ENCODE data around the gene OR4K1. TPM values are rescaled to one million over a fixed set of nuclear protein-coding genes. Genes with fewer than 3 reads are reported as not detected.

Gene OR4K1
- not detected in 2 replicates for total RNA-seq (2014; rRNA removed; shearing (Covaris generic); ENCODE audit: low replicate concordance)

DNA sequence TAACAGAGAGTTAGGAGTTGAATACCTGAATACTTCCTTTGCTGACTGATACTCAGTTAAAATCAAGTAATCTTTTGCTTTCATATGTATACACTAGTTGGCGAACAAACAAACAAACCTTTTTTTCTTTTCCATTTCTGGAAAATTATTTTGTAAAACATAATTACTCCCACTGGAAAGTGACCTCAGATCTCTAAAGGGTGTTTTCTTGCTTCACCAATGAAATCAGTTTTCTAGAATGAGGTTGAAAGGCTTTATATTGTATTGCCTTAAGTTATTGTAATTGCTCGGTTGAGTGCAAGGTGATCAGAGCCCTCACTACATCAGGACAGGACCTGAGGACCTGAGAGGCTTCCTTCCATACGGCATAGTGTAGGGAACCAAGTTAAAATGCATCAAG is at the start of gene OR4K1:
OR4K1 (plus strand) TSS at position 301 of the 400 bp plus-strand sequence. CDS start 4,750 bp downstream, outside the sequence.
- no peaks in the 10 kb centered on the region for H3K9me2 ChIP-seq (replicated peaks; ENCODE audit: insufficient read depth, low read length)
- peaks cover 59% of the 10 kb centered on the region for H3K9me3 ChIP-seq (ENCODE audit: low read length)
- H3K36me3 ChIP-seq (ENCODE audit: insufficient read depth, low read length): no peaks in the 10 kb centered on the region
- no peaks in the 10 kb centered on the region for H3K27me3 ChIP-seq (ENCODE audit: low read length)
- no peak within 1 kb of the TSS for H2AFZ ChIP-seq (ENCODE audit: low read length)
- H3K27ac ChIP-seq (ENCODE audit: low read length): no peak within 1 kb of the TSS
- no peaks in the 10 kb centered on the region for H4K20me1 ChIP-seq (ENCODE audit: insufficient read depth, low read depth, low read length)
- no peak within 1 kb of the TSS for H3K9ac ChIP-seq (ENCODE audit: low read length)
- H3K4me3 ChIP-seq (ENCODE audit: low read length): no peak within 1 kb of the TSS
- H3K79me2 ChIP-seq (ENCODE audit: low read length): no peaks in the 10 kb centered on the region
- no peaks in the 10 kb centered on the region for H3K4me1 ChIP-seq (ENCODE audit: low read length)
- no peak within 1 kb of the TSS for H3K4me2 ChIP-seq (ENCODE audit: low read depth, low read length, poor library complexity, severe bottlenecking)
- no peak for DNase-seq

- H3K9me3 ChIP-seq (ENCODE audit: low read length): peaks cover 77% of the 10 kb centered on the region
- no peaks in the 10 kb centered on the region for H3K4me1 ChIP-seq (ENCODE audit: low read length)
- no peak overlapping the region for H3K4me2 ChIP-seq (ENCODE audit: low read depth, low read length, poor library complexity, severe bottlenecking)
- H3K27me3 ChIP-seq (ENCODE audit: low read length): no peaks in the 10 kb centered on the region
- no peak for DNase-seq
- H3K27ac ChIP-seq (ENCODE audit: low read length): no peak overlapping the region
- no peak overlapping the region for H3K4me3 ChIP-seq (ENCODE audit: low read length)
- no peaks in the 10 kb centered on the region for H4K20me1 ChIP-seq (ENCODE audit: insufficient read depth, low read depth, low read length)
- H2AFZ ChIP-seq (ENCODE audit: low read length): no peak overlapping the region
- no peaks in the 10 kb centered on the region for H3K36me3 ChIP-seq (ENCODE audit: insufficient read depth, low read length)
- no peaks in the 10 kb centered on the region for H3K9me2 ChIP-seq (replicated peaks; ENCODE audit: insufficient read depth, low read length)
- H3K9ac ChIP-seq (ENCODE audit: low read length): no peak overlapping the region
- no peaks in the 10 kb centered on the region for H3K79me2 ChIP-seq (ENCODE audit: low read length)
Measured at GRCh38 chr14:19895282-19895681, 35.4 kb upstream of the OR4K1 start.

DNA sequence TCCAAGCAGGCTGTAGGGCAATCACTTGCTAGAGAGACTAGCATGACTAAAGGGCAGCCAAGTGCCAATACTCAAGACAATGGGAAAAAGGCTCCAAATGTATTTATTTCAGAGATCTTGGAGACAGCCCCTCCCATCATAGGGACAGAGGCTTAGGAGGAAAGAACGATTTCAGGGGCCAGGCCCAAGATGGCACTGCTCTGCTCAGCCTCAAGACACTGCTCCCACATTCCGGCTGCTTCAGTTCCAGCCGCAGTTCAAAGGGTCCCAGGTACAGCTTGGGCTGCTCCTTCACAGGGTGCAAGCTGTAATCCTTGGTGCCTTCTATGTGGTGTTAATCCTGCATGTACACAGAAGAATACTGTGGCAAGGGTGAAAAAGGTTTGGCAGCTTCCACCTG is 29.7 kb upstream of the OR4K1 start:
- Histone ChIP-seq H2AFZ (ENCODE audit: low read length) (no peak overlapping the region), H3K27ac (ENCODE audit: low read length) (no peak overlapping the region)
- no peak for DNase-seq

DNA sequence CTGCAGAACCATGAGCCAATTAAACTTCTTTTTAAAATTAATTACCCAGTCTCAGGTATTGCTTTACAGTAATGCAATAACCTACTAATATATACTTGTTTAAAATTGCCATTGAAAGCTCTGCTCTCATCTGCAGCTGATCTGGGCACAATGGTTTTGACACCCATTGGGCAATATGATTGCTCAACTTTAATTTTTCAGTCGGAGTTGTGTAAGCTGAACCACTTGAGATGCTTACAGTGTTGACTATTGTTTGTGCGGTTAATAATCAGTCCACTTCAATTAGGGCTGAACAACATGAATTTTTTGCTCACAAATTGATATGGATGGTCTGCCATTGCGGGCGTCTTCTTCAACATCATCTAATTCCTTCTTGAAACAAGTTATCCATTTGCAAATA is 28.3 kb upstream of the OR4K1 start:
- Histone ChIP-seq H3K4me1 (ENCODE audit: low read length) (no peaks in the 10 kb centered on the region), H4K20me1 (ENCODE audit: insufficient read depth, low read depth, low read length) (no peaks in the 10 kb centered on the region), H3K27ac (ENCODE audit: low read length) (no peak overlapping the region), H2AFZ (ENCODE audit: low read length) (no peak overlapping the region), H3K9me3 (ENCODE audit: low read length) (peaks cover 77% of the 10 kb centered on the region), H3K9me2 (replicated peaks; ENCODE audit: insufficient read depth, low read length) (no peaks in the 10 kb centered on the region), H3K36me3 (ENCODE audit: insufficient read depth, low read length) (no peaks in the 10 kb centered on the region), H3K27me3 (ENCODE audit: low read length) (no peaks in the 10 kb centered on the region), H3K4me3 (ENCODE audit: low read length) (no peak overlapping the region), H3K9ac (ENCODE audit: low read length) (no peak overlapping the region), H3K4me2 (ENCODE audit: low read depth, low read length, poor library complexity, severe bottlenecking) (no peak overlapping the region), H3K79me2 (ENCODE audit: low read length) (no peaks in the 10 kb centered on the region)
- no peak for DNase-seq

More for the DNA sequence above, 29.7 kb upstream of the OR4K1 start:
- H3K4me1 ChIP-seq (ENCODE audit: low read length): no peaks in the 10 kb centered on the region
- H3K27me3 ChIP-seq (ENCODE audit: low read length): no peaks in the 10 kb centered on the region
- H3K4me2 ChIP-seq (ENCODE audit: low read depth, low read length, poor library complexity, severe bottlenecking): no peak overlapping the region
- peaks cover 71% of the 10 kb centered on the region for H3K9me3 ChIP-seq (ENCODE audit: low read length)
- no peaks in the 10 kb centered on the region for H3K79me2 ChIP-seq (ENCODE audit: low read length)
- no peaks in the 10 kb centered on the region for H3K9me2 ChIP-seq (replicated peaks; ENCODE audit: insufficient read depth, low read length)
- H3K36me3 ChIP-seq (ENCODE audit: insufficient read depth, low read length): no peaks in the 10 kb centered on the region
- H3K4me3 ChIP-seq (ENCODE audit: low read length): no peak overlapping the region
- no peak overlapping the region for H3K9ac ChIP-seq (ENCODE audit: low read length)
- no peaks in the 10 kb centered on the region for H4K20me1 ChIP-seq (ENCODE audit: insufficient read depth, low read depth, low read length)

GRCh38 chr14:19906665-19907064 is 24.1 kb upstream of the OR4K1 start:
- no peaks in the 10 kb centered on the region for H3K4me1 ChIP-seq (ENCODE audit: low read length)
- peaks cover 80% of the 10 kb centered on the region for H3K9me3 ChIP-seq (ENCODE audit: low read length)
- H3K4me2 ChIP-seq (ENCODE audit: low read depth, low read length, poor library complexity, severe bottlenecking): no peak overlapping the region
- no peaks in the 10 kb centered on the region for H3K9me2 ChIP-seq (replicated peaks; ENCODE audit: insufficient read depth, low read length)
- no peak overlapping the region for H3K9ac ChIP-seq (ENCODE audit: low read length)
- no peak for DNase-seq
- no peaks in the 10 kb centered on the region for H3K36me3 ChIP-seq (ENCODE audit: insufficient read depth, low read length)
- no peaks in the 10 kb centered on the region for H3K79me2 ChIP-seq (ENCODE audit: low read length)
- H3K27me3 ChIP-seq (ENCODE audit: low read length): no peaks in the 10 kb centered on the region
- no peaks in the 10 kb centered on the region for H4K20me1 ChIP-seq (ENCODE audit: insufficient read depth, low read depth, low read length)
- no peak overlapping the region for H2AFZ ChIP-seq (ENCODE audit: low read length)
- no peak overlapping the region for H3K27ac ChIP-seq (ENCODE audit: low read length)
- no peak overlapping the region; the same call in 1 of the 2 replicates for H3K4me3 ChIP-seq (ENCODE audit: low read length)

DNA sequence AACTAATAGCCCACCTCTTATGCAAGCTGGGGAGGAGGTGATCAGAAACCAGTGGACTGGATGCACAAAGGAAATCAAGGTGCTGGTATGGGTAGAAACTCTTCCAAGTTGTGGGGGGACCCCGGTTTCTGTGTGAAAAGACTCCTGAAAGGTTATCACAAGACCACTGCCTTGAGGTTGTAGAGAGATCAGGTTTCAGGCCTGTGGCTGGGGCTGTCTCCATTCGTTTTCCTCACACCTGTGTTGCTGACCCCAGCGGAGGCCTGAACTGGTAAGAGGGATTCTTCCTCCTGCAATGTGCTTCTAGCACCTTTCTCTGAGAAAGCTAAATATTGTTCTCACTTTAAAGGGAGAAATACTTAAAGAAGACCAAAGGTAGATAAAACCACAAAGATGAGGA is 19.6 kb upstream of the OR4K1 start:
- Histone ChIP-seq H3K4me2 (ENCODE audit: low read depth, low read length, poor library complexity, severe bottlenecking) (no peak overlapping the region), H3K9me2 (replicated peaks; ENCODE audit: insufficient read depth, low read length) (no peaks in the 10 kb centered on the region), H3K79me2 (ENCODE audit: low read length) (no peaks in the 10 kb centered on the region), H3K36me3 (ENCODE audit: insufficient read depth, low read length) (no peaks in the 10 kb centered on the region), H3K27me3 (ENCODE audit: low read length) (no peaks in the 10 kb centered on the region), H3K9ac (ENCODE audit: low read length) (no peak overlapping the region), H3K9me3 (ENCODE audit: low read length) (peaks cover 57% of the 10 kb centered on the region), H3K27ac (ENCODE audit: low read length) (no peak overlapping the region), H3K4me3 (ENCODE audit: low read length) (no peak overlapping the region), H2AFZ (ENCODE audit: low read length) (no peak overlapping the region), H4K20me1 (ENCODE audit: insufficient read depth, low read depth, low read length) (no peaks in the 10 kb centered on the region), H3K4me1 (ENCODE audit: low read length) (no peaks in the 10 kb centered on the region)
- DNase-seq: no peak

GRCh38 chr14:19917243-19917642 is 13.5 kb upstream of the OR4K1 start:
- H3K79me2 ChIP-seq (ENCODE audit: low read length): no peaks in the 10 kb centered on the region
- peaks cover 43% of the 10 kb centered on the region for H3K9me3 ChIP-seq (ENCODE audit: low read length)
- no peaks in the 10 kb centered on the region for H3K36me3 ChIP-seq (ENCODE audit: insufficient read depth, low read length)
- no peak for DNase-seq
- H3K9ac ChIP-seq (ENCODE audit: low read length): no peak overlapping the region
- H3K4me2 ChIP-seq (ENCODE audit: low read depth, low read length, poor library complexity, severe bottlenecking): no peak overlapping the region
- 0 out of 2 replicates have a peak, but pooled peaks cover 2% of the 10 kb centered on the region for H3K9me2 ChIP-seq (replicated peaks; ENCODE audit: insufficient read depth, low read length)
- no peaks in the 10 kb centered on the region for H3K4me1 ChIP-seq (ENCODE audit: low read length)
- no peaks in the 10 kb centered on the region for H4K20me1 ChIP-seq (ENCODE audit: insufficient read depth, low read depth, low read length)
- H3K4me3 ChIP-seq (ENCODE audit: low read length): no peak overlapping the region
- H3K27ac ChIP-seq (ENCODE audit: low read length): no peak overlapping the region
- H3K27me3 ChIP-seq (ENCODE audit: low read length): no peaks in the 10 kb centered on the region
- H2AFZ ChIP-seq (ENCODE audit: low read length): no peak overlapping the region

DNA sequence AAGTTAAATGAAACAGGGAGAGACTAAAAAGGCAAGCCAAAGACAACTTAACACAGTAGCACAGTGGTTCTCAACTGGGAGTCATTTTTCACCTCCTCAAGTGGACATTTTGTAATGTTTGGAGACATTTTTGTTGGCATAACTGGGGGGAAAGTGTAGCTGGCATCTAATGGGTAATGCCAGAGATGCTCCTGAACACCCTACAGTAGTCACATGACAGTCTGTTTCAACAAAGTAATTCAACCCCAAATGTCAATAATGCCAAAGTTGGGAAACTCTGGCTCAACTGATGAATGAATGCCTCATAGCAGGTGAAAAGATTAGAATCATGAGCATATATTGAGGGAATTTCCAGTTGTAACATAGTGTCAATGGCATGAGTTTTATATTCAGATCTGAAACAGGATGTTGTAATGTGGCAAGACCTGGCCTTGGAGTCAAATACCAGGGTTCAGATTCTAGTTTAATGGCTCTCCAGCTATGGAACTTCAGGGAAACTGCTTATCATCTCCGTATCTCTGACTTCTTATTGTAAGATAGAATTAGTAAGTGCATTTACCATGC is 12.7 kb upstream of the OR4K1 start:
- Histone ChIP-seq H3K79me2 (ENCODE audit: low read length) (no peaks in the 10 kb centered on the region), H3K4me3 (ENCODE audit: low read length) (no peak overlapping the region), H3K9me3 (ENCODE audit: low read length) (peaks cover 48% of the 10 kb centered on the region), H3K27ac (ENCODE audit: low read length) (no peak overlapping the region), H3K9ac (ENCODE audit: low read length) (no peak overlapping the region), H2AFZ (ENCODE audit: low read length) (no peak overlapping the region), H4K20me1 (ENCODE audit: insufficient read depth, low read depth, low read length) (no peaks in the 10 kb centered on the region), H3K4me1 (ENCODE audit: low read length) (no peaks in the 10 kb centered on the region), H3K36me3 (ENCODE audit: insufficient read depth, low read length) (no peaks in the 10 kb centered on the region), H3K4me2 (ENCODE audit: low read depth, low read length, poor library complexity, severe bottlenecking) (no peak overlapping the region), H3K9me2 (replicated peaks; ENCODE audit: insufficient read depth, low read length) (0 out of 2 replicates have a peak, but pooled peaks cover 2% of the 10 kb centered on the region), H3K27me3 (ENCODE audit: low read length) (no peaks in the 10 kb centered on the region)
- no peak for DNase-seq
